NCI-H460 (cell line): ENCODE measurements around the gene PTGER3. TPM values are rescaled to one million over a fixed set of nuclear protein-coding genes. Genes with fewer than 3 reads are reported as not detected.
"Not testable (repeated sequence)": the region's sequence is repeated elsewhere in the genome, so short reads cannot be mapped to it uniquely, and the experiment has no call there.

ENCODE experiments used
- DNase-seq: peaks from one replicate; pipeline ENCODE4 v3.0.0-alpha.2; 2016; ENCODE audit warnings: low read depth; ENCODE audit errors: extremely low read depth
- small RNA-seq, 2 experiments: library from RNA; depleted of rRNA; stranded (forward); fragments of <200 nt; gene quantifications; one replicate each; pipeline ENCODE3, GENCODE V24; 2014
- total RNA-seq: library from RNA; depleted of rRNA; stranded (reverse); fragments of >200 nt; shearing (Covaris generic); gene quantifications from 2 replicates; pipeline ENCODE4 v1.2.3, GENCODE V29; 2014; rRNA removed

PTGER3 gene
- total RNA-seq, 1 experiment from 2014 or later, result 0.15 TPM

- DNase-seq, result no peak
Observed at GRCh38 chr1:70963374-70963773, 84.2 kb downstream of the PTGER3 start.

- DNase-seq, result no peak
Observed at GRCh38 chr1:70961374-70961975, 86.1 kb downstream of the PTGER3 start.

- no peak for DNase-seq
Observed at GRCh38 chr1:70948396-70949017, 99.1 kb downstream of the PTGER3 start.

GRCh38 chr1:70947835-70948234, 99.8 kb downstream of the PTGER3 start:
- DNase-seq, result no peak

GRCh38 chr1:70945676-70946075, 101.9 kb downstream of the PTGER3 start:
- DNase-seq, result no peak

- no peak for DNase-seq
Observed at GRCh38 chr1:70945251-70945650, 102.4 kb downstream of the PTGER3 start.

GRCh38 chr1:70941563-70941962, 106.1 kb downstream of the PTGER3 start:
- DNase-seq, result no peak

- not testable (repeated sequence) for DNase-seq
Observed at GRCh38 chr1:70940398-70940797, 107.2 kb downstream of the PTGER3 start.

GRCh38 chr1:70934194-70934961, 113.2 kb downstream of the PTGER3 start:
- no peak for DNase-seq

GRCh38 chr1:70930062-70930461, 117.6 kb downstream of the PTGER3 start:
- DNase-seq, result no peak

GRCh38 chr1:70922196-70922595, 125.4 kb downstream of the PTGER3 start:
- no peak for DNase-seq

Small RNAs within 50 kb of the gene (small RNA-seq; reads per million reads assigned to genes)
- 67.0 to 1,914 reads per million in 2 experiments for gene MIR186

Other genes with a start within 250 kb of the PTGER3 start
- 35.7 and 49.4 TPM in 2 replicates for gene ZRANB2, start 33.2 kb upstream of the PTGER3 start, total RNA-seq